HG02973 (cell line): ENCODE measurements around the gene ETV3L.

Experiments used
- ATAC-seq: cut with Tn5 transposase; IDR thresholded peaks from one replicate; pipeline ENCODE4 v1.9.1; 2021; ENCODE audit warnings: moderate library complexity; ENCODE audit not compliant: unreplicated experiment

The ETV3L gene

DNA sequence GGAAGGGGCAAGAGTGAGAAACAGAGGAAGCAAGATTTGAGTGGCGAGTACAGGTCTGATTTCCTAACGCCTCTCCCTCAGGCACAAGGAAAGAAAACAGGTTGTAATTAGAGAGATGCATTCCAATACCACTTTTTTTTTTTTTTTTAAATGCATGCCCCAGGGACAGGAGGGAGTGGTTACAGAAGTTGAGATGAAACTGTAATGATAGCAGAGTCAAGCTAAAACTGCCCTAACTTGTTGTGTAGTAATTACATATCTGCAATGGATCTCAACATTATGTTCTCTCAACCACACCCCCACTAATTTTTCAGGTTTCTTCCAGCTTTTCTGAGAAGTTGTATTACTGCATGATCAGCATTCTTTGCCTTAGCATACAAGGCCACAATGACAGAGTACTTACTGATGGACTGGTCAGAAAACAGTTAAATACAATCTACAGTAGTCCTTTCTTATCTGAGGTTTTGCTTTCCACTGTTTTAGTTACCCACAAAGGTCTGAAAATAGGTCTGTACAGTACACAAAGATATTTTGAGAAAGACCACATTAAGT lies 33.1 kb upstream of the ETV3L start:
- no peak for ATAC-seq

DNA sequence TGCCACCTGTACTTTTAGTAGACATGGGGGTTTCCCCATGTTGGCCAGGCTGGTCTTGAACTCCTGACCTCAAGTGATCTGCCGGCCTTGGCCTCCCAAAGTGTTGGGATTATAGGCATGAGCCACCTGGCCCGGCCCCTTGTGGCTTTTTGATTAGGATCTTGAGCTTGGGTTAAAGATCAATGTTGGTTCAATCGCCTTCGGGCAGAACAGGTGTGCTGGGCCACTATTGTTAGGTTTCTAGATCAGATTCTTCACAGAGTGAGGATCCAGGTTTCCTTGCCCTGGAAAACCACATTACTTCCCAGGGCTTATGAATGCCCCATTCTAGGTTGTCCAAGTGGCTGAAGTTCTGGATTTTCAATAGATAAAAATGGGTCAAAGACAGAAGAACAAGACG lies 32.5 kb upstream of the ETV3L start:
- no peak for ATAC-seq

DNA sequence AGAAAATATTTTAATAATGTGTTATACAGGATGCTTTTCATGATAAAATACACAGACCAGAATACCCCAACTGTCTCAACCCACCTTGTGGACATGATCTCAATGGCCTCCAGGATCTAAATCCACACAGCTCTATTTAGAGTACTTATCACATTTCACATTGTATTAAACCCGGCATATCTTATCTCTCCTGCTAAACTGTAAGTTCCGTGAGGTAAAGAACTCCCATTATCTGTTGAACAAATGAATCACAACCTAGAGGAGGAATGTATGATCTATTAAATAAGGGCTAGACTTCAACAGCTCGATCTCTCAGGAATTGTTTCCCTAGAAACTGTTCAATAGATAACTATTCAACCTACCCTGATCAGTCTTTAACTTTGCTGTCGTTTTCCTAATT lies 31.7 kb upstream of the ETV3L start:
- ATAC-seq: no peak

GRCh38 chr1:157124855-157125254 lies 25.2 kb upstream of the ETV3L start:
- no peak for ATAC-seq

DNA sequence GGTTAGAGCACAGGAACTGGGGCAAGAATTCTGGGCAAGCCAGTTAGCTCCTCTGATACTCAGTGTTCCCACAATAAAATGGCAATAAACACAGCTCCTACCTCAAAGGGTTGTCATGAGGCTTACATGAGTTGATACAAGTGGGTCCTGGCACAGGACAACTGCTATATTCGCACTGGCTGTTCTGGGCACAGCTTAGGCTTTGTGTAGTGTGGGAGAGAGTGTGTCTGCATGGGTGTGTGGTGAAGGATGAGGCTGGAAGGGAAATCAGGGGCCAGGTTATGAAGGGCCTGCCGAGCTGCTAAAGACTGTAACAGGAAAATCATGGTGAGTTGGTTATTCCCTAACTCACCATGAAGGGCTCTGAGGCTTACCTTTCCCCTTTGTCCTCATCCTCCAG lies 19.8 kb upstream of the ETV3L start:
- no peak for ATAC-seq

- ATAC-seq: no peak
Measured at GRCh38 chr1:157119008-157119407, 19.4 kb upstream of the ETV3L start.

DNA sequence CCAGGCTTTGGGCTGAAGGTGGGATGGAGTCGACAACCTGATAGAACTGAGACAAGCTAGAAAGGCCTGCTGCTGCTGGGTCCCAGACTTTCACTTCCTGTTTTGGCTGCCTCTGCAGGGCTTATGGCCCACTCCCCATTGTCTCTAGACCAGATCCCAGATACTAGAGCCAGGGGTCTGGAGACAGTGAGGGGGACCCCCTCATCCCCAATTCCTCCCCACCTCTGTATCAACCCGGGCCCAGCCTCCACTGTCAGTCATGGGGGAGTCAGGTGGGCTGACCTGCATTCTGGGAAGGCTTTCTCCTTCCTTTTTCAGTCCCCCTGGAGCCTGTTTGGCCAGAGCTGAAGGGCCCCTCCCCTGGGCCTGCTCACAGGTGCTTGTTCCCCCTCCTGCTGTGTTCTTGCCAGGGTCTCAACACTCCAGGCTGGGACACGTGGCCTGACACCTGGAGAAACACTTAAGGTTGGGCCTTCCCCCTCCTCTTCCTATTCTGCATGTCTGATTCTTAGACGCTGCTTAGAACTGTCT lies 18.0 kb upstream of the ETV3L start:
- no peak for ATAC-seq

GRCh38 chr1:157116737-157117103 lies 17.1 kb upstream of the ETV3L start:
- ATAC-seq: no peak

GRCh38 chr1:157115851-157116736 lies 16.5 kb upstream of the ETV3L start:
- ATAC-seq: no peak

DNA sequence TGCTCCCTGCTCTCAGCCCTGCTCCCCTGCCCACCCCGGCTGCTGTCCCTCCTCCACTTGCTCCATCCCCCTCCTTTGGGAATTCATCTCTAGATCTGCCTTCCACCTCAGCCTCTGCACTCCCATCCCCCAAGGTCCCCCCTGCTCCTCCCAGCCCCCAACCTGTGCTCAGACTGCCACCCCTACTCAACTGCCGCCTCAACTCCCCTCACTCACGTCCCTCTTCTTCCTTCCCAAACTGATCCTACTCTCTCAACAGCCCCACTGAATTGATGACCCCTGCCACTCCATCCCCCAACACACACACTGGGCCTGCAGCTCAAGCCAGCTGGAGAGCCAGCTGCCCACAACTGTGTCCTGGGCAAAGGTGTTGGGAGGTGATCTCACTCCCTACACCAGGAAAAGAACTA lies 15.8 kb upstream of the ETV3L start:
- no peak for ATAC-seq

DNA sequence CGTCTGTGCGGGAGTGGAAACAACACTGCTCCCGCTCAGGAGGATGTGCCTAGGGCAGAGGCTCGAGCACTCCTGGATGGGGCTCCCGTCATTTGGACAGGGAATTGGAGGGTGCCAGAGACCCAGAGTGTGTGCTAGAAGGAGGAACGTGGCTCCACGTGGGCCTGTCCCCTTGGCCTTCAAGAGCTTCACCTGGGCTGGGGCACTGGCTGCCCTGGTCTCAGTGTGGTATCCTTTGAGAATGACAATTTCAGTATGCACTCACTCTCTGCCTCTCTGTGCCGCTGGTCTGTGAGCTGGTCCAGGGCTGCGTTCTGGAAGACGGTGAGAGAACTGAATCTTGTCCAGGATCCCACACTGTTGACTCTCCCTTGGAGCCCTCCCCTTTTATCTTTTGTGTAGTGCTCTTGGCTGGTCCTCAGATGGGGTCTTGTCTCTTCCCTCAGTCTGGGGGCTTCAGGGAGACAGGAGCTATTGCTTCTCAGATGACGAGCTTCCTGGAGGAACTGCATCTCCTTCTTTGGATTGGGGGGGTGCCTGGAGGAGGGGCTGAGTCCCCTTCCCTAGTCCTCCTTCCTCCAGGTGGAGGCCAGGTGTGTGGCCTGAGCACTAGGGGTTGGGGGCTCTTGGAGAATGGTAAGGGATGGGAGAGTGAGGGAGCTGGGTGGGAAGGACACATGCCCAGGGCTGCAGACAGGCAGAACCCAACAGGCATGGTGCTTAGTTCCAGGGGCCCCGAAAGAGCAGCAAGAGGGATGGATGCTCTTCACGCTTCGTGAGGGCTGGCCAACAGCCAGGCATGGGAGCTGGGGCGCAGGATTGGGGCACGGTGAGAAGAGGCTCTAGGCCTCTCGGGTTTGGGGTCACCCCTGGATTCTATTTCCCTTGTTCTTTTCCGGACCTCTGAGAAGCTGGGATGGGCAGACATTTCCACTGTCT lies 14.8 kb upstream of the ETV3L start:
- ATAC-seq: no peak

GRCh38 chr1:157113631-157114030 lies 14.0 kb upstream of the ETV3L start:
- ATAC-seq: no peak

DNA sequence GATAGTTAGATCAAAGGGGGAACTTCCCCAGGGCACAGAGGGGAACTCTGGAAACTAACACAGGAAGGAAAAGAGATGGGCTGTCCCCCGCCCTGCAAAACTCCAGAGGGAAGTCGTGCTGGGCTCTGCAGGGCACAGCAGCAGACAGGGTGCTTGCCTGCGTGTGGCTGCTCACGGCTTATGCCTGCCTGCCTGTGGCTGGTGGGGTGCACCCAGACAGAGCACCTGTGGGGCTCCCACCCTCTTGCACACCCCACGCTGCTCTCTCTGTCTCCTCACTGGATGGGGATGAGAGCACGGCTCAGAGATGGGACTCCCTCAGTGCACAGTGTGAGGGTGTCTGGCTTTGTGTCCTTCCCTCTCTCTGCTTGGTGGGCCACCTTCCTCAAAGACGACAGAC lies 13.5 kb upstream of the ETV3L start:
- no peak for ATAC-seq

- ATAC-seq: no peak
Measured at GRCh38 chr1:157112186-157112867, 12.7 kb upstream of the ETV3L start.

DNA sequence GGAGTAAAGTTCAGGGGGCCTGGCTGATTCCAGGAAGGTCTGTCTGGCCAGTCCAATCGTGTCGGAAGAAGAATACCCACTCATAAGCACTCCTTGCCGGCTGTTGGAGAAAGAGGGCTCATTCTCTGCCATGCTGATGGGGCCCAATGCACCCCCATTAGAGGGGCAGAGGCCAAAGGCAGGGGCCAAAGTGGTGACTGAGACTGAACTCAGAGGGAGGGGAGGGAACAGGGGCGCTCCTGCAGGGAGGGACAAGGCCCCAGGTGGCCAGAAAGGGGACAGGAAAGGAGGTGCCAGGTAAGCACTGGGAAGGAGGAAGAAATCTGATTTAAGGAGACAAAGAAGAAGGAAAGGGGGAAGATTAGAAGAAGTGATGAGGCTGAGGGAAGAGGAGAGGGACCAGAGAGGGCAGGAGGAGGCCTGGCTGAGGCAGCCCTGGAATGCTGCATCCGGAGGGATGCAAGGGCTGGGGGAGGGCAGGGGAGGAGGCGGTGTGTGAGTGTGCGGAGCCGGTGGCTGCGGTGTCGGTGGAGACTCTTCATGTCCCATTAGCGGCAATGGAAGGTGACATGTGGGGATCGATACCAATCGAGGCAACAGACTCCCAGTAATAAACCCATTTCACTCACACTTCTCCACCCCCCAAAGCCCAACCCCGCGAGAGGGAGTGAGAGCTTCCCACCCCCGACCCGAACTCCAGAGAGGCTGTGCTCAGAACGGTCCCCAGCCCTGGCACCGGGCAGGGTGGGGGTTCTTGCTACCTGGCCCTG lies 12.0 kb upstream of the ETV3L start:
- no peak for ATAC-seq

DNA sequence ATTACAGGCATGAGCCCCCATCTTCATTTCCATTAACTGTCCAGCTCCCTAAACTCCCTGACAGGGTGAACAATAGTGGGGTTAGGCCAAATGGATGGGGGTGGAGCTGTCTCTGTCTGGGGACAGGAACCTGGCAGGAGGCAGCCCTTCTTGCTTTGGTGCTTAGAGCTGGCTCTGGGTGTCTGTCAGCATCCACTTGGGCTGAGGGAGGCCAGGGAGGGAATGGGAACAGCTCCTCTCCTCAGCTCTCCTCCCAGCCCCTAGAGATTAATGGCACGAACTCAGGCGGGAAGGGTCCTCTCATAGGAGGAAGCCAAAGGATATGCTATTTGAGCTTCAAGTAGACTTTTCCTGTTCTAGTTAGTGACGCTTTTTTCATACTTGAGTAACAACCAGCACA lies 11.1 kb upstream of the ETV3L start:
- ATAC-seq: no peak

DNA sequence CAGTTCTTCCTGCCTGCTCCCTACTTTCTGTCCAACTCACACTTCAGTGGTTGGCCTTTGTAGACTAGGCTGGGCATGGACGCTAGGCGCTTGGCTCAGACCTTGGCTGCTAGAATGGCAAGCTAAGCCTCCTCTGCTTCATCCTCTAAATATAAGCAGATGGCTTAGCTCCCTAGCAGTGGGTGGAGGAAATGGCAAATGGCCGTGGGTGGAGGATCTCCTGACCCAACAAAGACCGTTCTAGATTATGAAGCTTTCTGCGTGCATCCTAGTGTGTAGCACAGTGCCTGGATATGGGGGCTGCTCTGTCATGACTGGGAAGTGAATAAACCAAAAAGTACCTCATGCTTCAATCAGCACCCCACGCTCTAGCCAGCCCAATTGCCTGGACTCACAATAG lies 10.4 kb upstream of the ETV3L start:
- ATAC-seq: no peak

GRCh38 chr1:157108448-157108847 lies 8.8 kb upstream of the ETV3L start:
- no peak for ATAC-seq

GRCh38 chr1:157107702-157108101 lies 8.1 kb upstream of the ETV3L start:
- no peak for ATAC-seq

GRCh38 chr1:157106813-157107189 lies 7.2 kb upstream of the ETV3L start:
- ATAC-seq: no peak
